Glutamatergic neuron (in vitro differentiated cells): ENCODE data around the gene CAMSAP3. TPM values are rescaled to one million over a fixed set of nuclear protein-coding genes. Genes with fewer than 3 reads are reported as not detected.

Experiments
- DNase-seq: peaks from one replicate; pipeline ENCODE4 v3.0.0; 2022
- H3K27ac Mint-ChIP-seq: one replicate; pipeline ENCODE4 v1.8.0; 2020; ENCODE audit warnings: mild to moderate bottlenecking, mixed read lengths, inconsistent platforms; ENCODE audit not compliant: unreplicated experiment
- H3K27me3 Mint-ChIP-seq: one replicate; pipeline ENCODE4 v1.8.0; 2020; ENCODE audit warnings: mild to moderate bottlenecking, moderate library complexity, mixed read lengths, inconsistent platforms; ENCODE audit not compliant: unreplicated experiment
- H3K36me3 Mint-ChIP-seq: one replicate; pipeline ENCODE4 v1.8.0; 2020; ENCODE audit warnings: mild to moderate bottlenecking, mixed read lengths, inconsistent platforms; ENCODE audit not compliant: unreplicated experiment
- H3K4me1 Mint-ChIP-seq: one replicate; pipeline ENCODE4 v1.8.0; 2020; ENCODE audit warnings: mild to moderate bottlenecking, low read depth, mixed read lengths, inconsistent platforms; ENCODE audit not compliant: unreplicated experiment
- H3K4me3 Mint-ChIP-seq: one replicate; pipeline ENCODE4 v1.8.0; 2020; ENCODE audit warnings: mild to moderate bottlenecking, mixed read lengths, inconsistent platforms; ENCODE audit not compliant: unreplicated experiment
- H3K9me3 Mint-ChIP-seq: one replicate; pipeline ENCODE4 v1.8.0; 2020; ENCODE audit warnings: mild to moderate bottlenecking, moderate library complexity, mixed read lengths, inconsistent platforms; ENCODE audit not compliant: unreplicated experiment
- total RNA-seq: library from RNA; stranded (reverse); fragmentation: NEBNext Ultra II Directional; extraction: Animal tissue kit (Norgen Biotek cat#: 25700); gene quantifications from one replicate; pipeline ENCODE4 v1.2.1, GENCODE V29; 2021; ENCODE audit not compliant: unreplicated experiment
- TF ChIP-seq, protein P1 (sequence below): fragments of 200-600 bp; sonication (generic); IDR thresholded peaks from one replicate; pipeline ENCODE4 v1.5.0; 2021; ENCODE audit not compliant: partially characterized antibody, unreplicated experiment

Gene CAMSAP3
- total RNA-seq, 1 donor from 2014 or later = 47.6 TPM

DNA sequence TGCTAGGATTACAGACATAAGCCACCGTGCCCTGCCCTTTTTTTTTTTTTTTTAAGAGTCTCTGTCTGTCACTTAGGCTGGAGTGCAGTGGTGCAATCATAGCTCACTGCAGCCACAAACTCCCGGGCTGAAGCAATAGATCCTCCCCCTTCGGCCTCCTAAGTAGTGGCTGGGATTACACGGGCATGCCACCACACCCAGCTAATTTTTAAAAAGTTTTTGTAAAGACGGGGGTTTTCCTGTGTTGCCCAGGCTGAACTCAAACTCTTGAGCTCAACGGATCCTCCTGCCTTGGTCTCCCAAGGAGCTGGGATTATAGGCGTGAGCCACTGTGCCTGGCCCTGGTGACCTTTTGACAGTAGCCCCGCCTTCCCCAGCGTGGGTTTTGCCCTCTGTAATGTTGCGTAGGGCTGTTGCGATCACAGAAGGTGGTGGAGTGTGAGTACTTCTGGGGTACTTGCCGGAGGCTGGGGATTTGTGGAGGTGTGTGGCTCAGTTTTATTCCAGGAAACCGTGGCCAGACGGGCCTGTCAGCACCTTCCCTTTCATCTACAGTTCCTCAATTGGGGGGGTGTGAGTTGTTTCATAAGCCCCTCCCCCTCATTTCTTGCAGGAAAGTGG is 61.6 kb downstream of the CAMSAP3 start:
- Mint-ChIP-seq H3K27ac (no peak overlapping the region), H3K4me1 (peaks cover 5% of the 10 kb centered on the region), H3K36me3 (peaks cover 4% of the 10 kb centered on the region), H3K4me3 (no peak overlapping the region), H3K9me3 (peaks cover 6% of the 10 kb centered on the region), H3K27me3 (peaks cover 7% of the 10 kb centered on the region)
- DNase-seq = no peak
- TF ChIP-seq, protein P1, sequence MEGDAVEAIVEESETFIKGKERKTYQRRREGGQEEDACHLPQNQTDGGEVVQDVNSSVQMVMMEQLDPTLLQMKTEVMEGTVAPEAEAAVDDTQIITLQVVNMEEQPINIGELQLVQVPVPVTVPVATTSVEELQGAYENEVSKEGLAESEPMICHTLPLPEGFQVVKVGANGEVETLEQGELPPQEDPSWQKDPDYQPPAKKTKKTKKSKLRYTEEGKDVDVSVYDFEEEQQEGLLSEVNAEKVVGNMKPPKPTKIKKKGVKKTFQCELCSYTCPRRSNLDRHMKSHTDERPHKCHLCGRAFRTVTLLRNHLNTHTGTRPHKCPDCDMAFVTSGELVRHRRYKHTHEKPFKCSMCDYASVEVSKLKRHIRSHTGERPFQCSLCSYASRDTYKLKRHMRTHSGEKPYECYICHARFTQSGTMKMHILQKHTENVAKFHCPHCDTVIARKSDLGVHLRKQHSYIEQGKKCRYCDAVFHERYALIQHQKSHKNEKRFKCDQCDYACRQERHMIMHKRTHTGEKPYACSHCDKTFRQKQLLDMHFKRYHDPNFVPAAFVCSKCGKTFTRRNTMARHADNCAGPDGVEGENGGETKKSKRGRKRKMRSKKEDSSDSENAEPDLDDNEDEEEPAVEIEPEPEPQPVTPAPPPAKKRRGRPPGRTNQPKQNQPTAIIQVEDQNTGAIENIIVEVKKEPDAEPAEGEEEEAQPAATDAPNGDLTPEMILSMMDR = no peak

DNA sequence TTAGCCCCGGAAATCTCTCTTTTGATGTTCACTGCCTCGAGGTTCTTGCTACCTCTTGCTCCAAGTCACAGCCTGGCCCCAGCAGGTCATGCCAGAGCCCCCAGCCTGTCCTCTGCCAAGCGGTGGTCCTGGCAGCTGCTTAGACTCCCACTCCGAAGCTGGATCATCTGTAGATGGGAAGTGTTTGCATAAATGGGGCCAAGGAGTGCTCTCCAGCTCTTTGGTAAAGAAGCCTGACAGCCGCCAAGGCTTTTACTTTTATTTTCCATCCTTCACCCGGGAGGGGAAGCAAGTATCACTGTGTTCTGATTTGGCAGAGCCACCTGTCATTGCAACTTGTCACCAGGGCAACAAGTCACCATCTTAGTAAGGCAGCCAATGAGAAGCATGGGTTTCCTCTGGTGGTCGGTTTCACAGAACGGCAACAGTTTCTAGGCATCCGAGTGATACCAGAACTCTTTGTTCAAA is 62.6 kb downstream of the CAMSAP3 start:
- Mint-ChIP-seq H3K4me3 (no peak overlapping the region), H3K36me3 (no peaks in the 10 kb centered on the region), H3K27ac (no peak overlapping the region), H3K9me3 (peaks cover 2% of the 10 kb centered on the region), H3K27me3 (peaks cover 2% of the 10 kb centered on the region), H3K4me1 (no peaks in the 10 kb centered on the region)
- TF ChIP-seq, protein P1 = no peak
- DNase-seq = no peak

DNA sequence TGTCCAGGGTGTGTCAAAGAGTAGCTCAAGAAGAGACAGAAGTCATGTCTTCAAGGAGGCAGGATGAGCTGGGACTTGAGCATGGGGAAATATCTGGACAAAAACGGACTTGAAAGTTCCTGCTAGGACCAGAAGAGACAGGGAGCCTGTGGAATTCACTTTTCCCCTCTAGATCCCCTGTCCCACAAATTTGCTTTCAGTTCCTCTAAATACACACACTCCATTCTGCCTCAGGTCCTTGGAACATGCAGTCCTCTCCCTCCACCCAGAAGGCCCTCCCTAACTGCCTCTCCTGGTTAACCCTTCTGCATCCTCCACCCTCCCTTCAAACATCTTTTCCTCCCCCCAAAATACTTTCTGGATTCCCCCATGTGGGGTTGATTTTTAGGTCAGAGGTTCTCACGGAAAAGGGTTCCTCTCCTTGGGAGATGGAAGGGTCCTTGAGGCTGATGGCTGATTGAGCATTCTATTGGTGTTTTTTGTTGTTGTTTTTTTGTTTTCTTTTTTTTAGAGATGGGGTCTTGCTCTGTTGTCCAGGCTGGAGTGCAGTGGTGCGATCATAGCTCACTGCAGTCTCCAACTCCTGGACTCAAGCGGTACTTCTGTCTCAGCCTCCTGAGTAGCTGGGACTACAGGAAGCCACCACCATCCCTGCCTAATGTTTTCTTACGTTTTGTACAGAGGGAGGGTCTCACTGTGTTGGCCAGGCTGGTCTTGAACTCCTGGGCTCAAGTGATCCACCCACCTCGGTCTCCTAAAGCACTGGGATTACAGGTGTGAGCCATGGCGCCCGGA is 66.3 kb downstream of the CAMSAP3 start:
- Mint-ChIP-seq H3K4me3 (no peak overlapping the region), H3K27me3 (peaks cover 4% of the 10 kb centered on the region), H3K9me3 (peaks cover 2% of the 10 kb centered on the region), H3K36me3 (no peaks in the 10 kb centered on the region), H3K27ac (no peak overlapping the region), H3K4me1 (no peaks in the 10 kb centered on the region)
- DNase-seq = no peak
- TF ChIP-seq, protein P1 = no peak

DNA sequence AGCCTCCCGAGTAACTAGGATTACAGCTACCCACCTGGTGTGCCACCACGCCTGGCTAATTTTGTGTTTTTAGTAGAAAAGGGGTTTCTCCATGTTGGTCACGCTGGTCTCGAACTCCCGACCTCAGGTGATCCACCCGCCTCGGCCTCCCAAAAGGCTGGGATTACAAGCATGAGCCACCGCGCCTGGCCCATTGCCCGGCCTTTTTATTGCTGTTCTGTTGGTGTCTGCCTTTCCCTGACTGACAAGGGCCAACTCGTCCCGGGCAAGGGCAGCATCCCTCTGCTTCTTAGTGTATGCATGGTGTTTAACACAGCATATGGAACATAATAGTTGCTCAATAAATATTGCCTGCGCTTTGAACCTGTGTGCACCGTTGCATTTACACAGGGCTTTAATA is 67.0 kb downstream of the CAMSAP3 start:
- TF ChIP-seq, protein P1 = no peak
- H3K4me1 Mint-ChIP-seq = no peaks in the 10 kb centered on the region
- H3K27me3 Mint-ChIP-seq = peaks cover 5% of the 10 kb centered on the region
- peaks cover 2% of the 10 kb centered on the region for H3K9me3 Mint-ChIP-seq
- no peak overlapping the region for H3K27ac Mint-ChIP-seq
- no peaks in the 10 kb centered on the region for H3K36me3 Mint-ChIP-seq
- H3K4me3 Mint-ChIP-seq = no peak overlapping the region
- no peak for DNase-seq

DNA sequence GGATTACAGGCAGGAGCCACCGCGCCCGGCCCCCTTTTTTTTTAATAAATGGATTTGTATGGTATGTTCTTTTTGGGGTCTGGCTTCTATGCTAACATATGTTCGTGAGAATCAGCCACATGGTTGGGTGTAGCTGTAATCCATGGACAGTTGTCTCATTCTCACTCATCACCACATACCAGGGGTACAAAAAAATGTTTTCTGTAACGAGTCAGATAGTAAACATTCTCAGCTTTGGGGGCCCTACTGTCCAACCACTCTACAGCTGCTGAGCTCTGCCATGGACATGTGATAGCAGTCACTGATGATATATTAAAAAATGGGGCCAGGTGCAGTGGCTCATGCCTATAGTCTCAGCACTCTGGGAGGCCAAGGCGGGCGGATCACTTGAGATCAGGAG is 68.0 kb downstream of the CAMSAP3 start:
- H3K9me3 Mint-ChIP-seq = peaks cover 2% of the 10 kb centered on the region
- H3K27ac Mint-ChIP-seq = no peak overlapping the region
- no peak for DNase-seq
- H3K4me1 Mint-ChIP-seq = no peaks in the 10 kb centered on the region
- TF ChIP-seq, protein P1 = no peak
- peaks cover 5% of the 10 kb centered on the region for H3K27me3 Mint-ChIP-seq
- H3K36me3 Mint-ChIP-seq = no peaks in the 10 kb centered on the region
- H3K4me3 Mint-ChIP-seq = no peak overlapping the region
